WI38 (cell line): ENCODE data around the gene PYGB.

Source experiments
- H3K4me3 ChIP-seq: 2 replicates; pipeline ENCODE4 v1.5.1; 2011; ENCODE audit warnings: low read depth, mild to moderate bottlenecking, control low read depth, low read length
- TF ChIP-seq, protein P1 (sequence below): IDR thresholded peaks from 2 replicates; pipeline ENCODE4 v1.5.1; 2012; ENCODE audit warnings: low read depth, mild to moderate bottlenecking, control low read depth, low read length

PYGB gene

DNA sequence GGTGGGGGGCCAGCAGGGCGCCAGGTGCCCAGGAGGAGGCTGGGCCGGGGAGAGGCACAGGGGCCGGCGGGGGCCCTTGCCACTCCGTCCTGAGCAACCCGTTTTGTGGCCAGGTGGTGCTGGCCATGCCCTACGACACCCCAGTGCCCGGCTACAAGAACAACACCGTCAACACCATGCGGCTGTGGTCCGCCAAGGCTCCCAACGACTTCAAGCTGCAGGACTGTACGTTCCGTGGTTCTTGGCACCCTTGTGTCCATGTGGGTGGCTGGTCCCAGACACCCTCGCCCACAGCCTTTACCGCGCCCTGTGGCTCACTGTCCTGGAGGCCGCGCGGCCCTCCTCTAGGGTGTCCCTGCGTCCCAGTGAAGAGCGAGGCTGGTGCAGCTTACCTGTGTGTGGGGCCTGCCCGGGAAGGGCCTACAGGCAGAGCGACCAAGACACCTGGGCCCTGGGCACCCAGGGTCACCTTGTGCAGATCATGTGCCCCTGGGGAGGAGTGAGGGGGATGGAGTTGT is 28.7 kb downstream of the PYGB start:
- H3K4me3 ChIP-seq: no peak overlapping the region
- TF ChIP-seq, protein P1, sequence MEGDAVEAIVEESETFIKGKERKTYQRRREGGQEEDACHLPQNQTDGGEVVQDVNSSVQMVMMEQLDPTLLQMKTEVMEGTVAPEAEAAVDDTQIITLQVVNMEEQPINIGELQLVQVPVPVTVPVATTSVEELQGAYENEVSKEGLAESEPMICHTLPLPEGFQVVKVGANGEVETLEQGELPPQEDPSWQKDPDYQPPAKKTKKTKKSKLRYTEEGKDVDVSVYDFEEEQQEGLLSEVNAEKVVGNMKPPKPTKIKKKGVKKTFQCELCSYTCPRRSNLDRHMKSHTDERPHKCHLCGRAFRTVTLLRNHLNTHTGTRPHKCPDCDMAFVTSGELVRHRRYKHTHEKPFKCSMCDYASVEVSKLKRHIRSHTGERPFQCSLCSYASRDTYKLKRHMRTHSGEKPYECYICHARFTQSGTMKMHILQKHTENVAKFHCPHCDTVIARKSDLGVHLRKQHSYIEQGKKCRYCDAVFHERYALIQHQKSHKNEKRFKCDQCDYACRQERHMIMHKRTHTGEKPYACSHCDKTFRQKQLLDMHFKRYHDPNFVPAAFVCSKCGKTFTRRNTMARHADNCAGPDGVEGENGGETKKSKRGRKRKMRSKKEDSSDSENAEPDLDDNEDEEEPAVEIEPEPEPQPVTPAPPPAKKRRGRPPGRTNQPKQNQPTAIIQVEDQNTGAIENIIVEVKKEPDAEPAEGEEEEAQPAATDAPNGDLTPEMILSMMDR: no peak

DNA sequence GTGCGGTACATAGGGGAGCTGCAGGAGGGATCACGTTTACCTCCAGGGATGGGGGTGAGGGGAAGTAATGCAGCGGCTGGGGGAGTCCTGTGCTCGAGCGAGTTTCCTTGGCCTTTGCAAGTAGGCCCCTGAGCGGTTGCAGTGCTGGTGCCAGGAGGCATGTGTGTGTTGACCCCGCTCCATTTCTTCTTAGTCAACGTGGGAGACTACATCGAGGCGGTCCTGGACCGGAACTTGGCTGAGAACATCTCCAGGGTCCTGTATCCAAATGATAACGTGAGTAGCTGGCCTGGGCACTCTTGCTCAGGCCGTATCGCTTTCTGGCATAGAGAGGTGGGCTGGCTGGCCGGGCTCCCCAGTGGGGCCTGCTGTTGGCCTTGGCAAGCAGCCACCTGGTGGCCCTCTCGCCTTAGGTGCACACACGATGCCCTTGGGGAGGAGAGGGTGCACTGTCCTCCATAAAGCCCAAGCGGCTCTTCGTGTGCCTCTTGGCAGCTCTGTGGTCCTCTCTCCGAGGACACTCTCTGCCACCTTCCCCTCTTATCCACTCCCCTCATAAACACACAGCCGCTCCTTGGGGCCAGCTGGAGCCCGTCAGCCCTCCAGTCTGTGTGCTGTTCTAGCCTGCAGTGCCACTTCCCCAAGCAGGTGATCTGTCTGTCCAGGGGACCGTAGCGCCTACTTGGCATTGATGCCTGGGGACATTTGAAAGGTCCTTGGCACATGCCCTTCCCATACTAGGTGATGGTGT is 29.3 kb downstream of the PYGB start:
- no peak overlapping the region for H3K4me3 ChIP-seq
- TF ChIP-seq, protein P1: no peak

DNA sequence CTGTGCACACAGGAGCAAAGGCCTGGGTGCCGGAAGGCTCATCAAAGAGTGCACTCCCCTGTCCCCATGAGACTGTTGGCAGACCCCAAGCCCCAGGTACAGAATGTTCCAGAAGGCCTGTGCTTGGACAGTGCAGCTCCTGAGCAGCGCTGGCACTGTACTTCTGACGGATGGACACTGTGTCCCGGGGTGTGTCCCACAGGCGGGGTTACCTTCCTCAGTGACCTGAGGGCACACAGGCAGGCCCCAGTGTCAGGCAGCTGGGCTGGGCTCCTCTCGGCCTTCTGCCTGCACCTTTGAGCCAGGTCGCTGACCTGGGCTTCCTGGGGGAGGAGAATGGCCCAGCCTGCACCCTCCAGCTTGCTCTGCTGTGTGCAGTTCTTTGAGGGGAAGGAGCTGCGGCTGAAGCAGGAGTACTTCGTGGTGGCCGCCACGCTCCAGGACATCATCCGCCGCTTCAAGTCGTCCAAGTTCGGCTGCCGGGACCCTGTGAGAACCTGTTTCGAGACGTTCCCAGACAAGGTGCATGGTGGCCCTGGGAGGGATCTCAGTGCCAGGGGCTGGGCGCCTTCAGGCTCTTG is 30.1 kb downstream of the PYGB start:
- TF ChIP-seq, protein P1: no peak
- H3K4me3 ChIP-seq: no peak overlapping the region

DNA sequence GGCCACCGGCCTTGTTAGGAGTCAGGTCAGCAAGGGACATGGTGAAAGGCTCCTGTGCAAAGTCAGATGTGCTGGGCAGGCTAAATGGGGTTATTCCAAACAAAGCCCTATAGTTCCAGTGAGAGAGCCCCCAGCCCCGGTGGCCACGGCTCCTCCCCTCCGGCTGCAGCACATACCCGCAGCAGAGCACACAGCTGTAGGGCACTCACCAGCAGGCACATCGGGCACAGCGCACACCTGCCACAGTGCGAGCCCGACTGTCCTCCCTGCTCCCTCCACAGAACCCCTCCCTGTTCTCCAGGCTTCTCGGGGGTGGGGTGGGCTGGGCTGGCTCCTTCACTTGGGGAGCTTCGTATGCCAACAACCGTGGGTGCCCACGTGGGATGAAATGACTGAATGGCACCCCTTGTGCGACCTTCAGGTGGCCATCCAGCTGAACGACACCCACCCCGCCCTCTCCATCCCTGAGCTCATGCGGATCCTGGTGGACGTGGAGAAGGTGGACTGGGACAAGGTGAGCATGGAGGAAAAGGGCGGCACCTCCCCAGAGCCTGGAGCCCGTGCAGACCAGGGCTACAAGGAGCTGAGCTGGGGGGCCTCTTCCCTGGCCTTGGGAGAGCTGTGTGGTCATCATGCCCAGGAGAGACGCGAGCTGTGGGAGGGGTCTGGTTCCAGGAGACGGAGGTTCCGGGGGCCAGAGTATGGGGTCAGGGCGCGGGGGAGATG is 30.9 kb downstream of the PYGB start:
- H3K4me3 ChIP-seq: no peak overlapping the region
- TF ChIP-seq, protein P1: no peak

DNA sequence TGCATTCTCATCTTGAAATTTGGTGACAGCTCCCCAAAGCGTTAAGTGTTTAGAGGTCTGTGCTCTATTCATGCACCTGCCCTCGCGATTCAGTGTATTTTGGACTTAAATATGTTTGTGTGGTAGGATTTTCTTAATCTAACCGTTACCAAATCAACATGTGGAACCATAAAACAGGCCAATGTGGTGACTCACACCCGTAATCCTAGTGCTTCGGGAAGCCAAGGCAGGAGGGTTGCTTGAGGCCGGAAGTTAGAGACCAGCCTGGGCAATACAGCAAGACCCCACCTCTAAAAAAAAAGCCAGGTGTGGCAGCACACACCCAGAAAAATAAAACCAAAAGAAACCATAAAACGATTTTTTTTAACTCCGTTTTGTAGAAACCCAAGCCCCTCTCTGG is 31.5 kb downstream of the PYGB start:
- TF ChIP-seq, protein P1: no peak

DNA sequence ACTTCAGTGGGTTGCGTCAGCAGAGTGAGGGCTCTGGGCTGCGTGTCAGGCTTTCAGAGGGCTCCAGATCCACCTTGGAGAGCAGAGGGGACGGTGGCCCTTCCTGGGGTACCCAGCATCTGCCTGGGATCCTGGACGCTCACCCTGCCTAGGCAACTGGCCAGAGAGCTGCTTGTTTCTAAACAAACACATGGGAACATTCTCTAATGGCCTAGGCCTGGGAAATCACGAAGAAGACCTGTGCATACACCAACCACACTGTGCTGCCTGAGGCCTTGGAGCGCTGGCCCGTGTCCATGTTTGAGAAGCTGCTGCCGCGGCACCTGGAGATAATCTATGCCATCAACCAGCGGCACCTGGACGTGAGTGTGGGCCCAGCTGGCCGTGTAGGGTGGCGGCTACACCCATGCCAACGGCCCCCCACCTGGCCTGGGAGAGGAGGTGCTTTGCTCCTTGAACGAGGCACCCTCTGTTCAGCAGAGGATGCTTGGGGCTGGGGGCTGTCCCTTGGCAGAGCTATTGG is 32.2 kb downstream of the PYGB start:
- no peak overlapping the region for H3K4me3 ChIP-seq
- TF ChIP-seq, protein P1: no peak

More for the DNA sequence above, 31.5 kb downstream of the PYGB start:
- no peak overlapping the region for H3K4me3 ChIP-seq
